NB4 (cell line): ENCODE measurements around the gene PACC1.

ENCODE experiments used
- DNase-seq: peaks from one replicate; pipeline ENCODE4 v3.0.0; 2010; ENCODE audit warnings: low read depth
- H3K4me3 ChIP-seq: one replicate; pipeline ENCODE4 v1.5.1; 2011; ENCODE audit warnings: mild to moderate bottlenecking, low read depth, low read length, moderate library complexity
- CTCF ChIP-seq: IDR thresholded peaks from one replicate; pipeline ENCODE4 v1.5.1; 2012; ENCODE audit warnings: low read depth, low read length
- MAX ChIP-seq: IDR thresholded peaks from 2 replicates; pipeline ENCODE4 v1.6.1; 2011; ENCODE audit warnings: low read depth, low read length
- MYC ChIP-seq: IDR thresholded peaks from 2 replicates; pipeline ENCODE4 v1.6.1; 2011; ENCODE audit warnings: low read depth, low read length
- POLR2A ChIP-seq: IDR thresholded peaks from 2 replicates; pipeline ENCODE4 v1.6.1; 2011; ENCODE audit warnings: mild to moderate bottlenecking; ENCODE audit not compliant: insufficient read length; ENCODE audit errors: extremely low read depth

The PACC1 gene

GRCh38 chr1:212458817-212459216 lies 44.1 kb upstream of the PACC1 start:
- no peak for TF ChIP-seq MAX
- no peak for TF ChIP-seq POLR2A
- TF ChIP-seq CTCF: no peak
- no peak for TF ChIP-seq MYC
- peak; percentile 30 for DNase-seq
- H3K4me3 ChIP-seq: no peak overlapping the region

- TF ChIP-seq MAX (0 out of 2 replicates have a peak, but pooled peaks have one; percentile 15), MYC (peak; percentile 7; the same call in 1 of the 2 replicates), POLR2A (no peak), CTCF (peak; percentile 78)
- no peak overlapping the region for H3K4me3 ChIP-seq
- DNase-seq: peak; percentile 75
Observed at GRCh38 chr1:212457740-212458338, 43.2 kb upstream of the PACC1 start.

GRCh38 chr1:212455803-212456528 lies 41.3 kb upstream of the PACC1 start:
- no peak overlapping the region for H3K4me3 ChIP-seq
- TF ChIP-seq MYC (no peak), CTCF (peak; percentile 89)

GRCh38 chr1:212455401-212455800 lies 40.7 kb upstream of the PACC1 start:
- no peak overlapping the region for H3K4me3 ChIP-seq
- no peak for DNase-seq
- TF ChIP-seq MYC: no peak
- no peak for TF ChIP-seq CTCF

More at GRCh38 chr1:212455803-212456528, 41.3 kb upstream of the PACC1 start:
- peak; percentile 83 for DNase-seq

- DNase-seq: no peak
- no peak overlapping the region for H3K4me3 ChIP-seq
- TF ChIP-seq CTCF: no peak
- no peak for TF ChIP-seq MAX
- TF ChIP-seq POLR2A: no peak
- TF ChIP-seq MYC: no peak
Observed at GRCh38 chr1:212454741-212455140, 40.1 kb upstream of the PACC1 start.
